Coronary artery (tissue), 2 donors: ENCODE data around the gene RABGGTA.
A peak's percentile ranks its signal among the peaks of the same experiment; 100 is the strongest.
"Not testable (repeated sequence)": the region's sequence is repeated elsewhere in the genome, so short reads cannot be mapped to it uniquely, and the experiment has no call there.

Source experiments
- DNase-seq: peaks from one replicate; pipeline ENCODE4 v3.0.0-alpha.2; 2017; ENCODE audit warnings: low spot score
- H3K27ac ChIP-seq, 2 donors: fragments of 200-600 bp; sonication (generic); one replicate each; pipeline ENCODE4 v1.5.1; 2016 to 2019
- H3K4me3 ChIP-seq: fragments of 200-600 bp; sonication (generic); 2 replicates; pipeline ENCODE4 v1.5.1; 2016; ENCODE audit warnings: mild to moderate bottlenecking, moderate library complexity
- CTCF ChIP-seq: fragments of 200-600 bp; sonication (generic); IDR thresholded peaks from one replicate; pipeline ENCODE4 v1.5.1; 2019; ENCODE audit warnings: antibody characterized with exemption

The RABGGTA gene

GRCh38 chr14:24249230-24250021 is 22.0 kb downstream of the RABGGTA start:
- H3K4me3 ChIP-seq, result no peak overlapping the region
- no peak overlapping the region for H3K27ac ChIP-seq
- no peak for TF ChIP-seq CTCF
- no peak for DNase-seq

- H3K27ac ChIP-seq, result no peak overlapping the region
- TF ChIP-seq CTCF, result no peak
- no peak for DNase-seq
- no peak overlapping the region for H3K4me3 ChIP-seq
Measured at GRCh38 chr14:24247422-24247821, 24.0 kb downstream of the RABGGTA start.

GRCh38 chr14:24246765-24247212 is 24.6 kb downstream of the RABGGTA start:
- DNase-seq, result peak; percentile 26
- Histone ChIP-seq H3K27ac (no peak overlapping the region), H3K4me3 (no peak overlapping the region)
- no peak for TF ChIP-seq CTCF

DNA sequence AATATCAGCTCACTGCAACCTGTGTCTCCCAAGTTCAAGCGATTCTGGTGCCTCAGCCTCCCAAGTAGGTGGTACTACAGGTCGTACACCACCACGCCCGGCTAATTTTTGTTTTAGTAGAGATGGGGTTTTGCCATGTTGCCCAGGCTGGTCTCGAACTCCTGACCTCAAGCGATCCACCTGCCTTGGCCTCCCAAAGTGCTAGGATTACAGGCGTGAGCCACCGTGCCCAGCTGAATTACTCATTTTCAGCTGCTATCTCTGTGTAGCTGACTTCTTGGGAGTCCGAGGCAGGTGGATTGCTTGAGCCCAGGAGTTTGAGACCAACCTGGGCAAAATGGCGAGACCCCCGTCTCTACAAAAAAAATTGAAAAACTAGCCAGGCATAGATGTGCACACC is 26.0 kb downstream of the RABGGTA start:
- peak; percentile 54 for DNase-seq
- H3K4me3 ChIP-seq, H3K27ac ChIP-seq: not testable (repeated sequence)

DNA sequence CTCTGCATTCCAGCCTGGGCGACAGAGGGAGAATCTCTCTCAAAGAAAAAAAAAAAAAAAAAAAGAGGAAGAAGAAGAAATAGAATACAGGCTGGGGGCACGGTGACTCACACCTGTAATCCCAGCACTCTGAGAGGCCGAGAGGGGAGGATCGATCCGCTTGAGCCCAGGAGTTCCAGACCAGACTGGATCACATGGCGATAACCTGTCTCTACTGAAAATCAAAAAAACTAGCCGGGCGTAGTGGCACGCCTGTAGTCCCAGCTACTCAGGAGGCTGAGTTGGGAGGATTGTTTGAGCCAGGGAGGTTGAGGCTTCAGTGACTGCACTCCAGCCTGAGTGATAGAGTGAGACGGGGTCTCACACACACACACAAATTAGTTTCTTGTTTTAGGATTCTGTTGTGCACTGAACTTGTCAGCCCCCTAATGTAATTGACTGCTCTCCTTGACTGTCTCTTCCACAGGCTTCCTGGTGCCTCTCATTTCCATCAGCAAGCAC is 28.0 kb downstream of the RABGGTA start:
- H3K4me3 ChIP-seq, result peak overlapping the region; percentile 79
- peak overlapping the region; percentile 93 to 98 for H3K27ac ChIP-seq
- peak; percentile 75 for DNase-seq
- no peak for TF ChIP-seq CTCF

DNA sequence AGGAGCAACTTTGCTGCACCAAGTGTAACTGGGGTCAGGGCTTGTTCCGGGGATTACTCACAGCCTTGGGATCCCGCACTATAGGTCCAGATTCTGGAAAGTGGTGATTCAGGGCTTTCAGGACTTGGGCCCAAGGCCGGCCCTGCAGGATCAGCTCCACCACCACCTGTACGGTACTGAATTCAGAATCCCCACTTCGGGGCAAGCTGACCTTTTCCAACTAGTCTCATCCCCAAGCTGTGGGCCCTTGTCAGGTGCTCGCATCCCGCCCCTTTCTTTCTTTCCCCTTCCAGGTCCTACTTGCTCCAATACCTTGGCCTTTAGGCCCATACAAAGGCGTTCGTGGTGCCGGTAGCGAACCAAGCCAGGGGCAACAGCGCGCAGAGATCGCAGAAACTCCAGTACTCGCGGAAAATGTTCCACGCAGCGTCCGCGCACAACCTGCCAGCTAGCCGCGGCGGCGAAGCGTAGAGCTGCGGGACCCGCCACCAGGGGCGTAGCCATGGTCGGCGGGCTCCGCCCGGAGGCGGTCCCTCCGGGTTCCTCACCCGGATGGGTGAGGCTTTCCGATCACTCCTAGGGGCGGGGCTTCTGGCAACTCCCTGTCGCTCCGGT is 29.5 kb downstream of the RABGGTA start:
- peak; percentile 44 for TF ChIP-seq CTCF
- DNase-seq, result peak; percentile 97
- H3K27ac ChIP-seq, result peak overlapping the region; percentile 93 to 98
- H3K4me3 ChIP-seq, result peak overlapping the region; percentile 79

DNA sequence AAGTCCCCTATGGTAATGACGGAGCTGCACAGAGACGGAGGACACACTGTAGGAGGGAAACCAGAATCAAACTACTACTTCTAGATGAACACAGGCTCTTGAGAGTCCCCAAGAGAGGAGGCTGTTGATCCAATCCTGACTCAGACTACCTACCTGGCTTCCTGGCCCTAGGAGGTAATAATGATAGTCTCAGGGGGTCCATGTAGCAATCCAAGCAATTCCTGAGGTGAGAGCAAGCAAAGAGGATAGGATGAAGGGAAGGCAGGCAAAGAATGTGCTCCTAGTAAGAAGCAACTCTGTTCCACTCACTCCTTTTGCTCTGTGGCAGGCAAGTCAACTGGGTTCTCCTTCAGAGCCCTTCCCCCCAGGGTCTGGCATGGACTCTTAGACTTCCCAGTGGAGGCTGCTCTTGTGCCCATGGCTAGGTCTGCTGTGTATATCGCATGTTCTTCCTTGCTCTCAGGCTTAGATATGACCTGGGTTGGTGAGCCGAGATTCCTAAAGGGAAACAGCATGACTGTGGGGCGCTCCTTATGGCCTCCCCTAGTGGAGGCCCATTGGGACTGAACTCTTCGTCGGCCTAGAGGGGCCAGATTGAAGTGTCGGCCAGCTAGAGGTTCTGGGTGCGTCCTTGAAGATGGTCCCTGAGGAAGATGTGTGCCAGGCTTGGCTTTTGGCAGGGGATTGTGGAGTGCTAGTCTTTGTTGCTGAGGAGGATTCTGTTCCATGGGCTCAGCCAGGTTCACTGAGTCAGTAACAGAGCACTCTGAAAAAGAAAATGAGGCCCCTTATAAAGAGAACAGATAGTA is 31.1 kb downstream of the RABGGTA start:
- peak overlapping the region; percentile 93 to 98 for H3K27ac ChIP-seq
- no peak for TF ChIP-seq CTCF
- no peak for DNase-seq
- H3K4me3 ChIP-seq, result no peak overlapping the region
